ENCODE results near the gene PSMC3IP. TPM values are rescaled to one million over a fixed set of nuclear protein-coding genes. Genes with fewer than 3 reads are reported as not detected.
"Not testable (repeated sequence)": the region's sequence is repeated elsewhere in the genome, so short reads cannot be mapped to it uniquely, and the experiment has no call there.

PSMC3IP gene
- total and polyA plus RNA-seq, 10 donors = 1.9 to 5.6 (median 3.8) TPM

GRCh38 chr17:42553161-42553818 is 24.2 kb downstream of the PSMC3IP start:
- 80 to 87% (median 84%) methylated on average over 35 to 45 of the region's 45 CpGs for WGBS, 5 donors
- TF ChIP-seq POLR2AphosphoS5 (IDR thresholded peaks at IDR 0.05) (peak in 1 of 3 donors; percentile 40), POLR2A (IDR thresholded peaks at IDR 0.05) (no peak)
- TF ChIP-seq, protein P1, sequence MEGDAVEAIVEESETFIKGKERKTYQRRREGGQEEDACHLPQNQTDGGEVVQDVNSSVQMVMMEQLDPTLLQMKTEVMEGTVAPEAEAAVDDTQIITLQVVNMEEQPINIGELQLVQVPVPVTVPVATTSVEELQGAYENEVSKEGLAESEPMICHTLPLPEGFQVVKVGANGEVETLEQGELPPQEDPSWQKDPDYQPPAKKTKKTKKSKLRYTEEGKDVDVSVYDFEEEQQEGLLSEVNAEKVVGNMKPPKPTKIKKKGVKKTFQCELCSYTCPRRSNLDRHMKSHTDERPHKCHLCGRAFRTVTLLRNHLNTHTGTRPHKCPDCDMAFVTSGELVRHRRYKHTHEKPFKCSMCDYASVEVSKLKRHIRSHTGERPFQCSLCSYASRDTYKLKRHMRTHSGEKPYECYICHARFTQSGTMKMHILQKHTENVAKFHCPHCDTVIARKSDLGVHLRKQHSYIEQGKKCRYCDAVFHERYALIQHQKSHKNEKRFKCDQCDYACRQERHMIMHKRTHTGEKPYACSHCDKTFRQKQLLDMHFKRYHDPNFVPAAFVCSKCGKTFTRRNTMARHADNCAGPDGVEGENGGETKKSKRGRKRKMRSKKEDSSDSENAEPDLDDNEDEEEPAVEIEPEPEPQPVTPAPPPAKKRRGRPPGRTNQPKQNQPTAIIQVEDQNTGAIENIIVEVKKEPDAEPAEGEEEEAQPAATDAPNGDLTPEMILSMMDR (IDR thresholded peaks at IDR 0.05 in 8 of 11, conservative IDR thresholded peaks at IDR 0.05 in 3 of 11) = no peak
- peaks cover 0 to 4% (median 0%) of the 10 kb centered on the region in 7 donors for H3K27me3 ChIP-seq (replicated peaks in 1 of 7)
- intact Hi-C loops (cut with DNase I; ENCODE audit: low total_unique reads) = no loop called here
- DNase-seq = peak; percentile 85
- H3K4me3 ChIP-seq = peak overlapping the region in 7 of 8 donors; percentile 60 to 94 (median 73)
- H3K9me3 ChIP-seq = no peaks in the 10 kb centered on the region
- H3K4me1 ChIP-seq = peaks cover 10 to 51% (median 41%) of the 10 kb centered on the region in 6 donors
- H3K27ac ChIP-seq = peak overlapping the region in 6 of 8 donors; percentile 87 to 98 (median 91)
- peaks cover 0 to 12% (median 0%) of the 10 kb centered on the region in 6 donors for H3K36me3 ChIP-seq

DNA sequence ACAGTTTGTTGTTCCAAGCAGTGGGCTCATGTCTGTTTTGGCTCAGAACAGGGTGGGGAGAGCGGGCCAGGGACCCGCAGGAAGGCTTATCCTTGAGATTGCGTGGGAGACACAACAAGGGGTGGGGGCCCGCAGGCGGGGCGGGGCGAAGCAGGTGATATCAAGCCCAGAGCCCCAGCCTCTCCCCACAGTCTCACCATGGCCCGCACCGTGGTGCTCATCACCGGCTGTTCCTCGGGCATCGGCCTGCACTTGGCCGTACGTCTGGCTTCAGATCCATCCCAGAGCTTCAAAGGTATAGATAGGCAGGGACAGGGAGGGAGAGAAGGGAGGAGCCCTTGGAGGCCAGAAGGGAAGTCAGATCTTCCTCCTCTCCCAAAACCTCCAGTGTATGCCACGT is 24.8 kb downstream of the PSMC3IP start, which contains the start of gene HSD17B1:
Gene HSD17B1 (plus strand): TSS at position 188 of the 400 bp plus-strand sequence. CDS start 11 bp downstream, at position 199.
- 87 to 98% (median 94%) methylated on average over 11 to 15 of the region's 15 CpGs for WGBS, 5 donors
- H3K4me1 ChIP-seq = peaks cover 16 to 56% (median 46%) of the 10 kb centered on the region in 6 donors
- DNase-seq; H3K9me3 ChIP-seq; intact Hi-C loops (cut with DNase I; ENCODE audit: low total_unique reads); H3K27me3 ChIP-seq (replicated peaks in 1 of 7): not testable (repeated sequence)
- peak within 1 kb of the TSS in 7 of 8 donors; percentile 87 to 98 (median 91) for H3K27ac ChIP-seq
- H3K4me3 ChIP-seq = peak within 1 kb of the TSS in 7 of 8 donors; percentile 60 to 94 (median 73)
- peaks cover 0 to 12% (median 0%) of the 10 kb centered on the region in 6 donors for H3K36me3 ChIP-seq

DNA sequence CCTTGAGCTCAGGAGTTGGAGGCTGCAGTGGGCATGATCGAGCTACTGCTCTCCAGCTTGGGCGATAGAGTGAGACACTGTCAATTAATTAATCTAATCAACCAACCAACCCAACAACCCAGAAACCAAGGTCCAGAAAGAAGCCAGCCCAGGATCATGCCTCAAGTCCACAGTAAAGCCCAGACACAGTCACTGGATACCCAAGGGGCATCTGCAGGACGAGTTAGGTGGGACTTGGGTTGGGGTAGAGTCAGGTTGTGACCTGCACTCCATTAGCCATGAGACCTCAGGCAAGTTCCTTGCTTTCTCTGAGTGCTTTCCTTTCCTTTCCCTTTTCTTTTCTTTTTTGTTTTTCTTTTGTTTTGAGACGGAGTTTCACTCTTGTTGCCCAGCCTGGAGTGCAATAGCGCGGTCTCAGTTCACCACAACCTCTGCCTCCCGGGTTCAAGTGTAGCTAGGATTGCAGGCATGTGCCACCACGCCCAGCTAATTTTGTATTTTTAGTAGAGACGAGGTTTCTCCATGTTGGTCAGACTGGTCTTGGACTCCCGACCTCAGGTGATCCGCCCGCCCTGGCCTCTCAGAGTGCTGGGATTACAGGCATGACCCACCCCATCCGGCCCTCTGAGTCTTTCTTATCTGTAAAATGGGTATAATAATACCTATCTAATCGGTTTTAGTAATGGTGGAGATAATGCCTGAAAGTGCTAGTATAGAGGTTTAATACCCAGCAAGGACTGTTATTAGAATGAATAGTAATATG is 28.4 kb downstream of the PSMC3IP start:
- TF ChIP-seq, protein P1 (IDR thresholded peaks at IDR 0.05 in 8 of 11, conservative IDR thresholded peaks at IDR 0.05 in 3 of 11) = no peak
- TF ChIP-seq POLR2AphosphoS5 (IDR thresholded peaks at IDR 0.05) (no peak), POLR2A (IDR thresholded peaks at IDR 0.05) (no peak)
- Histone ChIP-seq H3K4me3 (peak overlapping the region in 3 of 8 donors; percentile 39 to 72 (median 51)), H3K27ac (no peak overlapping the region), H3K27me3 (replicated peaks in 1 of 7) (peaks cover 0 to 4% (median 0%) of the 10 kb centered on the region in 7 donors), H3K4me1 (peaks cover 9 to 40% (median 32%) of the 10 kb centered on the region in 6 donors), H3K36me3 (peaks cover 0 to 24% (median 2%) of the 10 kb centered on the region in 6 donors), H3K9me3 (no peaks in the 10 kb centered on the region)
- DNase-seq = no peak
- WGBS, 5 donors = 74 to 84% (median 81%) methylated on average over 14 of the region's 14 CpGs
- intact Hi-C loops (cut with DNase I; ENCODE audit: low total_unique reads) = no loop called here

GRCh38 chr17:42548070-42548837 is 29.3 kb downstream of the PSMC3IP start:
- WGBS, 5 donors = 18 to 35% (median 21%) methylated on average over 46 to 74 of the region's 74 CpGs
- H3K4me1 ChIP-seq = peaks cover 7 to 31% (median 23%) of the 10 kb centered on the region in 6 donors
- H3K27me3 ChIP-seq (replicated peaks in 1 of 7) = peaks cover 0 to 4% (median 0%) of the 10 kb centered on the region in 7 donors
- H3K36me3 ChIP-seq = peaks cover 0 to 31% (median 10%) of the 10 kb centered on the region in 6 donors
- intact Hi-C loops (cut with DNase I; ENCODE audit: low total_unique reads) = no loop called here
- H3K27ac ChIP-seq = peak overlapping the region in 2 of 8 donors; percentile 17 to 48
- peak overlapping the region; percentile 22 to 72 (median 36) for H3K4me3 ChIP-seq
- TF ChIP-seq POLR2A (IDR thresholded peaks at IDR 0.05) (no peak), POLR2AphosphoS5 (IDR thresholded peaks at IDR 0.05) (peak; percentile 70 to 84 (median 75))
- TF ChIP-seq, protein P1 (IDR thresholded peaks at IDR 0.05 in 8 of 11, conservative IDR thresholded peaks at IDR 0.05 in 3 of 11) = peak in 9 of 11 experiments; percentile 20 to 66 (median 53)
- no peaks in the 10 kb centered on the region for H3K9me3 ChIP-seq
- DNase-seq = peak; percentile 94
